A673 (cell line): ENCODE data around the gene HDAC4. TPM values are rescaled to one million over a fixed set of nuclear protein-coding genes. Genes with fewer than 3 reads are reported as not detected.

ENCODE experiments used
- BruUV-seq: library from RNA; stranded (reverse); fragments of 400-500 nt; replicated peaks from 2 replicates; lab custom pipeline; 2021; lab: Mats Ljungman, UMichigan
- CTCF ChIA-PET: fragments of 300-600 bp; sonication (Branson Sonifier 250); formaldehyde crosslinking; loops from one replicate; lab custom pipeline; 2022; ENCODE audit warnings: antibody characterized with exemption; lab: Charles Lee
- POLR2A ChIA-PET: fragments of 300-600 bp; sonication (Branson Sonifier 250); formaldehyde crosslinking; loops from one replicate; lab custom pipeline; 2022; ENCODE audit warnings: antibody characterized with exemption; ENCODE audit not compliant: low non-redundant PET; lab: Charles Lee
- DNase-seq: peaks from one replicate; pipeline ENCODE4 v3.0.0-alpha.2; 2015; ENCODE audit warnings: low spot score
- H3K27ac ChIP-seq: fragments of 200-600 bp; sonication (generic); 2 replicates; pipeline ENCODE4 v1.5.1; 2016; ENCODE audit warnings: mixed run types, low read depth, mild to moderate bottlenecking, mixed read lengths, antibody characterized with exemption, low read length; ENCODE audit not compliant: poor library complexity, severe bottlenecking
- H3K27me3 ChIP-seq: fragments of 200-600 bp; sonication (generic); replicated peaks from 2 replicates; pipeline ENCODE4 v1.6.1; 2017; ENCODE audit warnings: mixed run types, low read depth, mild to moderate bottlenecking, mixed read lengths, antibody characterized with exemption, low read length; ENCODE audit not compliant: insufficient read depth, poor library complexity
- H3K36me3 ChIP-seq: fragments of 200-600 bp; sonication (generic); 2 replicates; pipeline ENCODE4 v1.6.1; 2016; ENCODE audit warnings: mixed run types, mild to moderate bottlenecking, mixed read lengths, antibody characterized with exemption, low read length; ENCODE audit not compliant: insufficient read depth, poor library complexity, severe bottlenecking
- H3K4me1 ChIP-seq: fragments of 200-600 bp; sonication (generic); 2 replicates; pipeline ENCODE4 v1.6.1; 2017; ENCODE audit warnings: mixed run types, mild to moderate bottlenecking, mixed read lengths, antibody characterized with exemption, low read length; ENCODE audit not compliant: insufficient read depth, poor library complexity, severe bottlenecking
- H3K4me3 ChIP-seq: fragments of 200-600 bp; sonication (generic); 2 replicates; pipeline ENCODE4 v1.5.1; 2016; ENCODE audit warnings: low read depth, mixed run types, mild to moderate bottlenecking, mixed read lengths, low read length; ENCODE audit not compliant: poor library complexity, severe bottlenecking
- H3K9me3 ChIP-seq: fragments of 200-600 bp; sonication (generic); 2 replicates; pipeline ENCODE4 v1.6.1; 2016; ENCODE audit warnings: mixed run types, low read depth, mild to moderate bottlenecking, mixed read lengths, antibody characterized with exemption, low read length; ENCODE audit not compliant: poor library complexity, severe bottlenecking
- EZH2 ChIP-seq: fragments of 200-600 bp; sonication (generic); IDR thresholded peaks from 2 replicates; pipeline ENCODE4 v1.6.1; 2017; ENCODE audit warnings: borderline replicate concordance, low read depth, mild to moderate bottlenecking, mixed read lengths, antibody characterized with exemption, low read length; ENCODE audit not compliant: poor library complexity, severe bottlenecking
- intact Hi-C: fragments of 100-400 bp; cut with micrococcal nuclease; formaldehyde crosslinking; loops from one replicate; pipeline ENCODE4 v1.10.0; 2022; ENCODE audit not compliant: unreplicated experiment
- total RNA-seq: library from RNA; stranded (reverse); gene quantifications from 2 replicates; pipeline ENCODE4 v1.2.3, GENCODE V29; 2021
- TF ChIP-seq, protein P1 (sequence below): fragments of 300-800, 200-600 bp; sonication (generic); conservative IDR thresholded peaks from 2 replicates; pipeline ENCODE4 v1.5.1; 2017; ENCODE audit warnings: low read depth, mild to moderate bottlenecking, antibody characterized with exemption, low read length, moderate library complexity, mixed read lengths

The HDAC4 gene
- total RNA-seq, 1 experiment from 2014 or later: 40.0 TPM

DNA sequence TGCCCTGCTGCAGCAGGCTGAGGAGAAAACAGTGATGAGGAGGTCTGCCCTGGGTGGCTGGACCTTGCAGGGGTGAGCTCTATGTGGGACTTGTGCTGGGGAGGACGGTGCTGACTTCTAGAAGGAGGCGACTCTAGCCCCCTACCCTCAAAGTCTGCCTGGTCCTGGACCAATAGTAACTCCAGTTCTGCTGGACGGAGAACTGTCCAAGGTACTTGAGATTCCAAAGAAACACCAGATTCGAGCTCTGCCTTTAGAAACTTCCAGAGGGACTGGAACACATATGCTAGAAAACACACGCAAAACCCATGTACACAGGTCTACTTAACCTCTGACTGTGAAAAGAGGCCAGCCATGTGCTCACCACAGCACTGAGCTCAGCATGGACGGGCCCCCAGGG lies 292.4 kb downstream of the HDAC4 start:
- Histone ChIP-seq H3K4me1 (no peaks in the 10 kb centered on the region), H3K36me3 (peaks cover 7% of the 10 kb centered on the region), H3K27ac (no peak overlapping the region), H3K4me3 (no peak overlapping the region), H3K9me3 (no peaks in the 10 kb centered on the region), H3K27me3 (no peaks in the 10 kb centered on the region)
- no peak for DNase-seq
- POLR2A ChIA-PET: no interaction called here
- intact Hi-C loops: no loop called here
- CTCF ChIA-PET: no interaction called here
- no TSS peak for BruUV-seq
- TF ChIP-seq, protein P1, sequence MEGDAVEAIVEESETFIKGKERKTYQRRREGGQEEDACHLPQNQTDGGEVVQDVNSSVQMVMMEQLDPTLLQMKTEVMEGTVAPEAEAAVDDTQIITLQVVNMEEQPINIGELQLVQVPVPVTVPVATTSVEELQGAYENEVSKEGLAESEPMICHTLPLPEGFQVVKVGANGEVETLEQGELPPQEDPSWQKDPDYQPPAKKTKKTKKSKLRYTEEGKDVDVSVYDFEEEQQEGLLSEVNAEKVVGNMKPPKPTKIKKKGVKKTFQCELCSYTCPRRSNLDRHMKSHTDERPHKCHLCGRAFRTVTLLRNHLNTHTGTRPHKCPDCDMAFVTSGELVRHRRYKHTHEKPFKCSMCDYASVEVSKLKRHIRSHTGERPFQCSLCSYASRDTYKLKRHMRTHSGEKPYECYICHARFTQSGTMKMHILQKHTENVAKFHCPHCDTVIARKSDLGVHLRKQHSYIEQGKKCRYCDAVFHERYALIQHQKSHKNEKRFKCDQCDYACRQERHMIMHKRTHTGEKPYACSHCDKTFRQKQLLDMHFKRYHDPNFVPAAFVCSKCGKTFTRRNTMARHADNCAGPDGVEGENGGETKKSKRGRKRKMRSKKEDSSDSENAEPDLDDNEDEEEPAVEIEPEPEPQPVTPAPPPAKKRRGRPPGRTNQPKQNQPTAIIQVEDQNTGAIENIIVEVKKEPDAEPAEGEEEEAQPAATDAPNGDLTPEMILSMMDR: no peak

DNA sequence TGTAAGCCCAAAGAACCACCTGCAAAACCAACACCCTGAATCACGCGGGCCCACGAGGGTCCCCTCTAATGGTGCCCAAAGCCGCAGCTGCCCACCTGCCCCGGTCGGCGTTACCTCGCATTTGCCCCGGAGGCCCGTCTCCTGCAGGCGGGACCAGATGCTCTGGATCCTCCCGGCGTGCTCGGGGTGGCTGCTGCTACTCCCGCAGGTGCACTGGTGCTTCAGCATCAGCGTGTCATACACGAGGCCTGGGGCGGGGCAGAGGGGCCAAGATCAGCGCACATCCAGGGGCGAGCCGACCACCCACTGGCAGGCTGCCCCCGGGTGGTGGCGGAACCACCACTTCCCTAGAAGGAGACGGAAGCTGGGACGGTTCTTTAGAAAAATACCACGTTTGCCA lies 292.9 kb downstream of the HDAC4 start:
- DNase-seq: no peak
- Histone ChIP-seq H3K36me3 (peaks cover 7% of the 10 kb centered on the region), H3K4me3 (no peak overlapping the region), H3K4me1 (no peaks in the 10 kb centered on the region), H3K27ac (no peak overlapping the region), H3K27me3 (no peaks in the 10 kb centered on the region), H3K9me3 (no peaks in the 10 kb centered on the region)
- no TSS peak for BruUV-seq
- ChIA-PET POLR2A (no interaction called here), CTCF (no interaction called here)
- intact Hi-C loops: no loop called here
- no peak for TF ChIP-seq EZH2
- TF ChIP-seq, protein P1: no peak

DNA sequence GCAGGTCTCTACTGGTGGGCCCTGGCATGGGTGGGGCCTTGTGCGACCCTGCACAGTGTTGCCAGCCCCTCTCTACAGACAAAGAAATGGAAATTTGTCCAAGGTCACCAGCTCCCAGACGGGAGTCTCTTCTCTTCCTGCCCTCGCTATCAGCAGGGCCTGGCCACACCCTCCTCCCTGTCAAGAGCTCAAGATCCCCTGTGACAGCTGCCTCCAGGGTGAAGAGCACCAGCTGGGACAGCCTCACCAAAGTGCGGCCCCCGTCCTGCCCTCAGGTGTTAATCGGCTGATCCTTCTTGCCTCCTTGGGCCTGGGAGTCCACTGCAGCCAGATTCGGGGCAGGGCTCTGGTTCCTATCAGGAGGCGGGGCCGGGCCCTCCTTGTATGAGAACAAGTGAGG lies 293.9 kb downstream of the HDAC4 start:
- peaks cover 7% of the 10 kb centered on the region for H3K36me3 ChIP-seq
- CTCF ChIA-PET: no interaction called here
- POLR2A ChIA-PET: no interaction called here
- H3K4me3 ChIP-seq: no peak overlapping the region
- DNase-seq: no peak
- intact Hi-C loops: no loop called here
- BruUV-seq: no TSS peak
- H3K4me1 ChIP-seq: no peaks in the 10 kb centered on the region
- H3K27me3 ChIP-seq: no peaks in the 10 kb centered on the region
- TF ChIP-seq, protein P1: no peak
- no peak for TF ChIP-seq EZH2
- H3K9me3 ChIP-seq: no peaks in the 10 kb centered on the region
- H3K27ac ChIP-seq: no peak overlapping the region
